ENCODE results near the gene THSD7B.
"Not testable (repeated sequence)": the region's sequence is repeated elsewhere in the genome, so short reads cannot be mapped to it uniquely, and the experiment has no call there.

Gene THSD7B

GRCh38 chr2:136765256-136766072, at the start of gene THSD7B:
Gene THSD7B, plus strand, starts transcription at chr2:136765545. Its CDS starts 116,634 bp downstream, at chr2:136882179.
- DNase-seq (ENCODE audit: low read depth in 2 of 2): no peak

GRCh38 chr2:136718273-136718672, 47.1 kb upstream of the THSD7B start:
- DNase-seq (ENCODE audit: low read depth in 2 of 2): no peak

GRCh38 chr2:136727973-136728699, 37.2 kb upstream of the THSD7B start:
- DNase-seq (ENCODE audit: low read depth in 2 of 2): no peak

- no peak for DNase-seq (ENCODE audit: low read depth in 2 of 2)
These were observed 29.1 kb upstream of the THSD7B start for GRCh38 chr2:136736236-136736635.

- DNase-seq (ENCODE audit: low read depth in 2 of 2): no peak
These were observed 27.3 kb upstream of the THSD7B start for GRCh38 chr2:136738044-136738443.

GRCh38 chr2:136741471-136741870, 23.9 kb upstream of the THSD7B start:
- no peak for DNase-seq (ENCODE audit: low read depth in 2 of 2)

GRCh38 chr2:136750065-136750464, 15.3 kb upstream of the THSD7B start:
- DNase-seq (ENCODE audit: low read depth in 2 of 2): no peak

GRCh38 chr2:136751406-136751805, 13.9 kb upstream of the THSD7B start:
- DNase-seq (ENCODE audit: low read depth in 2 of 2): no peak

- not testable (repeated sequence) for DNase-seq (ENCODE audit: low read depth in 2 of 2)
These were observed 6.8 kb upstream of the THSD7B start for GRCh38 chr2:136758504-136758903.

GRCh38 chr2:136764452-136765255, 691 bp upstream of the THSD7B start:
- no peak for DNase-seq (ENCODE audit: low read depth in 2 of 2)

GRCh38 chr2:136766073-136766404, 694 bp downstream of the THSD7B start:
- DNase-seq (ENCODE audit: low read depth in 2 of 2): no peak

- DNase-seq (ENCODE audit: low read depth in 2 of 2): no peak
These were observed 1.7 kb downstream of the THSD7B start for GRCh38 chr2:136767030-136767429.

- no peak for DNase-seq (ENCODE audit: low read depth in 2 of 2)
These were observed 4.5 kb downstream of the THSD7B start for GRCh38 chr2:136769871-136770270.

GRCh38 chr2:136770384-136770783, 5.0 kb downstream of the THSD7B start:
- DNase-seq (ENCODE audit: low read depth in 2 of 2): no peak

- no peak for DNase-seq (ENCODE audit: low read depth in 2 of 2)
These were observed 12.0 kb downstream of the THSD7B start for GRCh38 chr2:136777391-136777790.

GRCh38 chr2:136783856-136784255, 18.5 kb downstream of the THSD7B start:
- DNase-seq (ENCODE audit: low read depth in 2 of 2): no peak

GRCh38 chr2:136785215-136785614, 19.9 kb downstream of the THSD7B start:
- no peak for DNase-seq (ENCODE audit: low read depth in 2 of 2)

- DNase-seq (ENCODE audit: low read depth in 2 of 2): no peak
These were observed 22.6 kb downstream of the THSD7B start for GRCh38 chr2:136787970-136788369.

GRCh38 chr2:136796339-136796738, 31.0 kb downstream of the THSD7B start:
- no peak for DNase-seq (ENCODE audit: low read depth in 2 of 2)

- DNase-seq (ENCODE audit: low read depth in 2 of 2): no peak
These were observed 33.4 kb downstream of the THSD7B start for GRCh38 chr2:136798766-136799165.

GRCh38 chr2:136801661-136802060, 36.3 kb downstream of the THSD7B start:
- DNase-seq (ENCODE audit: low read depth in 2 of 2): no peak

GRCh38 chr2:136809998-136810397, 44.7 kb downstream of the THSD7B start:
- DNase-seq (ENCODE audit: low read depth in 2 of 2): no peak

Measured in stimulated activated CD8-positive, alpha-beta memory T cell treated with anti-CD3 and anti-CD28 coated beads, Interleukin-15, amount 100 ng/mL, for 48 hours (primary cell).